ENCODE measurements around the gene EDC4. TPM values are rescaled to one million over a fixed set of nuclear protein-coding genes. Genes with fewer than 3 reads are reported as not detected.

The EDC4 gene
- total RNA-seq, 1 experiment from 2014 or later = 100 TPM

- TF ChIP-seq POLR2AphosphoS5 (IDR thresholded peaks at IDR 0.05; ENCODE audit: low read depth, low read length) (no peak), CEBPB (IDR thresholded peaks at IDR 0.05; ENCODE audit: low read depth) (no peak), ZNF274 (IDR thresholded peaks at IDR 0.05; ENCODE audit: low read depth, low read length) (no peak), SIN3A (IDR thresholded peaks at IDR 0.05; ENCODE audit: low read depth) (no peak), ZFX (IDR thresholded peaks at IDR 0.05) (no peak), CBX3 (IDR thresholded peaks at IDR 0.05; ENCODE audit: low read depth) (no peak)
Observed at GRCh38 chr16:67848118-67848517, 24.7 kb upstream of the EDC4 start (continued).

- no peak overlapping the region for H3K4me3 ChIP-seq (replicated peaks in 1 of 2; ENCODE audit: low read depth in 1 of 2, low read length in 2 of 2)
- ATAC-seq (no peak), DNase-seq (ENCODE audit: low read depth, low spot score) (no peak)
- no peak for TF ChIP-seq MAX (IDR thresholded peaks at IDR 0.05)
- TF ChIP-seq EZH2 (IDR thresholded peaks at IDR 0.05) = no peak
- no peak for TF ChIP-seq ELF1 (IDR thresholded peaks at IDR 0.05; ENCODE audit: borderline replicate concordance, low read depth)
- no peak for TF ChIP-seq ATF3 (IDR thresholded peaks at IDR 0.05)
- no peak for TF ChIP-seq CEBPB (IDR thresholded peaks at IDR 0.05; ENCODE audit: low read depth)
- TF ChIP-seq POLR2A (IDR thresholded peaks at IDR 0.05; ENCODE audit: borderline replicate concordance, extremely low read depth, insufficient read depth, insufficient read length) = no peak
- TF ChIP-seq EZH2phosphoT487 (IDR thresholded peaks at IDR 0.05; ENCODE audit: borderline replicate concordance) = no peak
- intact Hi-C loops (cut with micrococcal nuclease) = no loop called here
- BruUV-seq (replicated peaks) = no TSS peak
- ChIA-PET POLR2A (no interaction called here), RAD21 (ENCODE audit: low non-redundant PET in 1 of 2, low total read pairs in 2 of 2, uncharacterized antibody in 2 of 2, unreplicated experiment in 2 of 2) (no interaction called here), CTCF (no interaction called here)
- no peak overlapping the region for H3K27ac ChIP-seq (ENCODE audit: low read depth, low read length)
- no peaks in the 10 kb centered on the region for H3K9me3 ChIP-seq (ENCODE audit: control insufficient read depth in 1 of 2, insufficient read depth in 1 of 2, low read depth in 1 of 2, low read length in 2 of 2)
- H3K9ac ChIP-seq (ENCODE audit: low read length) = no peak overlapping the region
- peaks cover 9 to 25% of the 10 kb centered on the region in 2 experiments; a peak in 3 of 4 replicates for H3K4me1 ChIP-seq (ENCODE audit: control insufficient read depth in 1 of 2, insufficient read depth in 2 of 2, low read length in 2 of 2)
- H4K20me1 ChIP-seq (ENCODE audit: insufficient read depth) = peaks cover 8% of the 10 kb centered on the region; the same call in 1 of the 2 replicates
- no peak overlapping the region for H2AFZ ChIP-seq (ENCODE audit: low read depth, low read length, poor library complexity, severe bottlenecking)
- peaks cover 98% of the 10 kb centered on the region for H3K79me2 ChIP-seq (ENCODE audit: insufficient read depth, low read length)
- peaks cover 4 to 10% of the 10 kb centered on the region in 2 experiments; a peak in 2 of 4 replicates for H3K36me3 ChIP-seq (ENCODE audit: control insufficient read depth in 1 of 2, insufficient read depth in 2 of 2, low read length in 2 of 2)
- H3K9me2 ChIP-seq (ENCODE audit: insufficient read depth) = no peaks in the 10 kb centered on the region
- no peaks in the 10 kb centered on the region for H3K27me3 ChIP-seq (ENCODE audit: insufficient read depth, low read length)
- no peak overlapping the region for H3K4me2 ChIP-seq (ENCODE audit: low read length)
Observed at GRCh38 chr16:67853670-67854069, 19.2 kb upstream of the EDC4 start.
